Common myeloid progenitor, CD34-positive (primary cell): ENCODE results near the gene RNF144A.

Source experiments
- CTCF ChIA-PET: fragments of 350-600 bp; sonication (Branson Sonifier 250); formaldehyde crosslinking; loops from one replicate; lab custom pipeline; 2021; ENCODE audit warnings: antibody characterized with exemption; lab: Charles Lee
- POLR2A ChIA-PET: fragments of 350-600 bp; sonication (Branson Sonifier 250); formaldehyde crosslinking; loops from one replicate; lab custom pipeline; 2021; ENCODE audit warnings: antibody characterized with exemption; lab: Charles Lee
- DNase-seq, 3 donors: peaks; one replicate each; pipeline versions ENCODE4 v3.0.0 to v3.0.0-alpha.2; 2013
- H3K27ac ChIP-seq, 2 experiments: 1 replicate in 1 of 2; 2 replicates in 1 of 2; pipeline ENCODE4 v1.7.0; 2013; ENCODE audit warnings: inconsistent platforms in 2 of 2, low read length in 2 of 2, mild to moderate bottlenecking in 2 of 2, low read depth in 1 of 2, moderate library complexity in 1 of 2; ENCODE audit not compliant: severe bottlenecking in 2 of 2, insufficient read depth in 1 of 2, poor library complexity in 1 of 2
- H3K27me3 ChIP-seq, 5 experiments: replicated peaks in 2 of 5; 1 replicate in 3 of 5; 2 replicates in 2 of 5; pipeline versions ENCODE4 v1.6.1 to v1.7.0; 2013; ENCODE audit warnings: low read length in 4 of 5, mild to moderate bottlenecking in 2 of 5, moderate library complexity in 2 of 5, inconsistent platforms in 1 of 5; ENCODE audit not compliant: insufficient read depth in 5 of 5, control insufficient read depth in 4 of 5
- H3K36me3 ChIP-seq, 4 experiments: 1 replicate in 2 of 4; 2 replicates in 2 of 4; pipeline versions ENCODE4 v1.6.1 to v1.7.0; 2013; ENCODE audit warnings: low read length in 3 of 4, control low read depth in 1 of 4, mild to moderate bottlenecking in 1 of 4; ENCODE audit not compliant: control insufficient read depth in 4 of 4, insufficient read depth in 4 of 4
- H3K4me1 ChIP-seq, 4 experiments: 1 replicate in 3 of 4; 2 replicates in 1 of 4; pipeline versions ENCODE4 v1.6.1 to v1.7.1; 2013; ENCODE audit warnings: low read length in 3 of 4, mild to moderate bottlenecking in 3 of 4, control low read depth in 1 of 4, inconsistent platforms in 1 of 4, moderate library complexity in 1 of 4; ENCODE audit not compliant: control insufficient read depth in 4 of 4, insufficient read depth in 4 of 4; ENCODE audit errors: control extremely low read depth in 1 of 4
- H3K4me3 ChIP-seq, 7 experiments: 1 replicate in 4 of 7; 2 replicates in 3 of 7; pipeline versions ENCODE4 v1.5.1 to v1.7.0; 2013; ENCODE audit warnings: mild to moderate bottlenecking in 7 of 7, low read length in 6 of 7, moderate library complexity in 6 of 7, inconsistent platforms in 2 of 7, low read depth in 2 of 7, control low read depth in 1 of 7; ENCODE audit not compliant: insufficient read depth in 4 of 7, control insufficient read depth in 1 of 7; ENCODE audit errors: extremely low read depth in 1 of 7
- H3K9me3 ChIP-seq, 5 experiments: 1 replicate in 4 of 5; 2 replicates in 1 of 5; pipeline versions ENCODE4 v1.6.1 to v1.7.1; 2013; ENCODE audit warnings: low read length in 4 of 5, mild to moderate bottlenecking in 2 of 5, inconsistent platforms in 1 of 5, low read depth in 1 of 5, moderate library complexity in 1 of 5; ENCODE audit not compliant: control insufficient read depth in 4 of 5, insufficient read depth in 2 of 5; ENCODE audit errors: control extremely low read depth in 1 of 5
- WGBS: methylation state at CpG from one replicate; pipeline ENCODE4 v1.1.5; 2013; ENCODE audit not compliant: insufficient coverage; 5-methylcytosine and 5-hydroxymethylcytosine counted together

Gene RNF144A

DNA sequence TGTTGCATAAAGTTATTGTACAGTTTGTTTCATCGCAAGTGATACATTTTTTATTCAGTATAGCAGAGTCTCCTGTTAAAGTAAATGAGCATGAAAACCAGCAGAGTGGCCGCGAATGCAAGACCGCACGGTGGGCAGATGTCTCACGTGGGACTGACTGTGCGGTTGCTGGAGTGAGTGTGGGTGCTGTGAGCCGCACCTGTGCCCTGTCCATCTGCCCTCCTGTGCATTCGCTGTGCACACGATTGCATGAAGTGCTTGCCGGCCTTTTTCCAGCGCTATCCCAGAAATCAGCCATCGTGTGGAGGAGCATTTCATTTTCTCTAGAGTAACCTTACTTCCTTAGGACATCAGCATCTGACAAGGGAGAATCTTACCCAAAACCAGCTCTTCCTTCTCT lies 118.7 kb downstream of the RNF144A start:
- Histone ChIP-seq H3K4me1 (peaks cover 0 to 21% (median 5%) of the 10 kb centered on the region in 4 experiments), H3K4me3 (no peak overlapping the region), H3K9me3 (no peaks in the 10 kb centered on the region), H3K27me3 (no peaks in the 10 kb centered on the region), H3K36me3 (peaks cover 3 to 84% (median 32%) of the 10 kb centered on the region in 4 experiments), H3K27ac (no peak overlapping the region)
- no peak for DNase-seq
- ChIA-PET POLR2A (no interaction called here), CTCF (interaction anchor here (0.7 to 4.9 kb wide), 14 partner anchors 8 to 470 kb away, joined by 3 to 31 read pairs (median 4); no protein-coding TSS in a partner anchor)
- WGBS, result 95% methylated on average over 13 of the region's 13 CpGs

DNA sequence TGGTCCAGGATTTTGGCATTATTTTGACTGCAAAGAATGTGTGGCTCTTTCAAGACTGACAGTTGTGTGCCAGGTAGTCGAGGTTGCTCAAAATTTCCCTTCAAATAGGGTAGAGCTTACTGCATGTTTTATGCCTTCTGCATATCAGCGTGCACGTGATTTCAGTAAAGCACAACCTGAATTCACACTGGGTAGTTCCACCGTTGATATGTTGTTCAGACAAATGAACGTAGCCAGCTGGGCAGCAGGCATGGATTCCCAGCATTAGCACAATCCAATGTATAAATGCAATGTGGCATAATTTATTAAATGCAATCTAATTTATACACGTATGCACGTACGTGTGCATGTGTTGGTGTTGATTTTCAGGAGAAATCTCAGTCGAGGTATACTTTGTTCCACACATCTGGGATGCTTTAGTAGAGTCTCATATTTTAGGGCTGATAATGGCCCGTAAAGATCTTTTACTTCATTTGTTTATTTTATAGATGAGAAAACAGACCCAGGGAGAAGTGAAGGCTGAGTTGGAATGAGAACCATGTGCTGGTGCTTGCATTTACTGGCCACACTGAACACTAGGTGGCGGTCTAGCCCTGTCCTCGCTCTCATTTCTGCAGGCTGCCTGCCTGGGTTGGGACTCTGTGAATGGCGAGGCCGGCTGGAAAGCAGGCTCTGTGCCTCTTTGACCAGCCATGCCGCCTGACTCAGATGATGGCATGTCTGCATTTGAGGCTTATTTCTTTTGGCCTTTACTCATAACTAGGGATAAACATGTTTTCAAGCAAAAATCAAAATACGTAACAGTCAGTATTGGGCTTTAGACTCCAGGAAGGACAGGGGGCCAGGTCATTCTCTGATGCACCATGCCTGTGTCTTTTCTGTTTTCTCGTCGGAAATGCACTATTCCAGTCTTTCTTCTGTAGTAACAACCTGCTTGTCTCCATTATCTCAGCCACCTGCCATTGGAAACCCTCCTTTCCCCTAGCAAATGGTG lies 120.4 kb downstream of the RNF144A start:
- ChIA-PET POLR2A (no interaction called here), CTCF (interaction anchor here (1.0 to 1.7 kb wide), 5 partner anchors 10 to 143 kb away, joined by 3 to 4 read pairs (median 3); no protein-coding TSS in a partner anchor)
- Histone ChIP-seq H3K27ac (no peak overlapping the region), H3K4me3 (no peak overlapping the region), H3K27me3 (no peaks in the 10 kb centered on the region), H3K36me3 (peaks cover 5 to 84% (median 34%) of the 10 kb centered on the region in 4 experiments), H3K4me1 (peaks cover 0 to 6% (median 0%) of the 10 kb centered on the region in 4 experiments), H3K9me3 (no peaks in the 10 kb centered on the region)
- 68% methylated on average over 12 of the region's 18 CpGs for WGBS
- DNase-seq, result peak; percentile 47 to 76 (median 70)

DNA sequence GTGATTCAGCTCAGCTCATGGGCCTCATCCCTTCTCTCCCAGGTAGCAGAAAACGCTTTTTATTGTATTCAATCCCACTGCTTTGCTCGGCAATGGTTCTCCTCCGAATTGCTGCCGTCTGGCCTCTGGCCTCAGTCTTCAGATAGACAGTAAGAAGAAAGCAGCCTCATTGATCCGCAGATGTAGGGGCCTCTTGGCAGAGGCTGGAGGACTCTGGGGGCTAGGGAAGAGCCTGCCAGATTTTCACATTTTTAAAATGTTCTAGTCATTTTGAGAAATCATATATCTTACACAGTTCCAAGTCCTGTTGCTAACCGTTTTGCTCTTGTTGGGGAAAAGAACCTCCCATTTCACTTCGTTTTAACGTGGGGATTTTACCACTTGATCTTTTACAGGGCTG lies 123.3 kb downstream of the RNF144A start:
- Histone ChIP-seq H3K9me3 (no peaks in the 10 kb centered on the region), H3K27ac (no peak overlapping the region), H3K27me3 (no peaks in the 10 kb centered on the region), H3K36me3 (peaks cover 4 to 70% (median 26%) of the 10 kb centered on the region in 4 experiments), H3K4me3 (no peak overlapping the region), H3K4me1 (peaks cover 0 to 16% (median 3%) of the 10 kb centered on the region in 4 experiments)
- ChIA-PET POLR2A (no interaction called here), CTCF (interaction anchor here (1.9 kb wide), 2 partner anchors 10 to 145 kb away, joined by 4 to 7 read pairs; no protein-coding TSS in a partner anchor)
- WGBS, result 96% methylated on average over 5 of the region's 8 CpGs
- no peak for DNase-seq

DNA sequence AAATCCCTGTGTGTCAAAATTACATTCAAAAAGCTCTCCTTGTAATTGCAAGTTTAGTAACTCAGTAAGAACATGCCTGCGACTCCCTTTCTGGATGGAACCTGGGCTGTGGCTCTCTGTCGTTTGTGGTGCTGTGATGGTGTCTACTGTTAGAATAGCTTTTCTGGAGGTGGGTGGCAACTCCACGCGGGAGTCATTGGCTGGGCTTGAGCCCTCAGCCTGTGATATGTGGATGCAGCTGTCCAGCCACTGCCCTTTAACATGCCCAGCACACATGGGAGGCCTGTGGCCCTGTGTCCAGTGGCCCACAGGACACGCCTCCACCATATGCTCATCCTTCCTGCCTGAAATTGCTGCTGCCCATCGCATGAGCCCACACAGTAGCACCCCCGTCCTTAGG lies 124.2 kb downstream of the RNF144A start:
- DNase-seq, result no peak
- 100% methylated on average over 4 of the region's 7 CpGs for WGBS
- Histone ChIP-seq H3K4me3 (no peak overlapping the region), H3K9me3 (no peaks in the 10 kb centered on the region), H3K4me1 (peaks cover 0 to 25% (median 11%) of the 10 kb centered on the region in 4 experiments), H3K27ac (no peak overlapping the region), H3K27me3 (no peaks in the 10 kb centered on the region), H3K36me3 (peaks cover 3 to 70% (median 23%) of the 10 kb centered on the region in 4 experiments)
- ChIA-PET POLR2A (no interaction called here), CTCF (interaction anchor here (1.0 to 1.9 kb wide), 3 partner anchors 13 to 146 kb away, joined by 3 to 6 read pairs (median 4); no protein-coding TSS in a partner anchor)

DNA sequence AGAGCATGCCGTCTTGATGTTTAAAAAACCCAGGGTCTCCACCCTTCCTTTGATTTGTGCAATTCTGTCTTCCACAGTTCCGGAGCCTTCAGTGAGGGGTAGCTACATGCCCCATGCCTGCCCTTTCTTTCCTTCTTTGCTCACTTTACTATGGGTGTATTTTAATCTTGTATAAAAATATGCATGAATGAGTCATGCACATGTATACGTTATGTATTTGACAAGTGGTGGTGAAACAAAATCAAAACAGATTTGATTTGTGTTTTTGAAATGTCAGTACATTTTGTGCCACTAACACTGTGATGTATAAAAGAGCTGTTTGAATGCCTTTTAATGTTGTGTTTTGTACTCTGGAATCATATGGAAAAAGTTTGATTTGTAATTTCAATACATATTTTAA lies 126.5 kb downstream of the RNF144A start:
- ChIA-PET CTCF (interaction anchor here (0.9 to 3.4 kb wide), 21 partner anchors 9 to 164 kb away, joined by 3 to 31 read pairs (median 4); partner anchors contain the start of gene RNF144A), POLR2A (no interaction called here)
- Histone ChIP-seq H3K9me3 (peaks cover 0 to 2% (median 0%) of the 10 kb centered on the region in 5 experiments), H3K36me3 (peaks cover 3 to 70% (median 20%) of the 10 kb centered on the region in 4 experiments), H3K4me3 (no peak overlapping the region), H3K27me3 (no peaks in the 10 kb centered on the region), H3K27ac (no peak overlapping the region), H3K4me1 (peaks cover 3 to 43% (median 29%) of the 10 kb centered on the region in 4 experiments)
- DNase-seq, result no peak
- 93% methylated on average over 3 of the region's 3 CpGs for WGBS

DNA sequence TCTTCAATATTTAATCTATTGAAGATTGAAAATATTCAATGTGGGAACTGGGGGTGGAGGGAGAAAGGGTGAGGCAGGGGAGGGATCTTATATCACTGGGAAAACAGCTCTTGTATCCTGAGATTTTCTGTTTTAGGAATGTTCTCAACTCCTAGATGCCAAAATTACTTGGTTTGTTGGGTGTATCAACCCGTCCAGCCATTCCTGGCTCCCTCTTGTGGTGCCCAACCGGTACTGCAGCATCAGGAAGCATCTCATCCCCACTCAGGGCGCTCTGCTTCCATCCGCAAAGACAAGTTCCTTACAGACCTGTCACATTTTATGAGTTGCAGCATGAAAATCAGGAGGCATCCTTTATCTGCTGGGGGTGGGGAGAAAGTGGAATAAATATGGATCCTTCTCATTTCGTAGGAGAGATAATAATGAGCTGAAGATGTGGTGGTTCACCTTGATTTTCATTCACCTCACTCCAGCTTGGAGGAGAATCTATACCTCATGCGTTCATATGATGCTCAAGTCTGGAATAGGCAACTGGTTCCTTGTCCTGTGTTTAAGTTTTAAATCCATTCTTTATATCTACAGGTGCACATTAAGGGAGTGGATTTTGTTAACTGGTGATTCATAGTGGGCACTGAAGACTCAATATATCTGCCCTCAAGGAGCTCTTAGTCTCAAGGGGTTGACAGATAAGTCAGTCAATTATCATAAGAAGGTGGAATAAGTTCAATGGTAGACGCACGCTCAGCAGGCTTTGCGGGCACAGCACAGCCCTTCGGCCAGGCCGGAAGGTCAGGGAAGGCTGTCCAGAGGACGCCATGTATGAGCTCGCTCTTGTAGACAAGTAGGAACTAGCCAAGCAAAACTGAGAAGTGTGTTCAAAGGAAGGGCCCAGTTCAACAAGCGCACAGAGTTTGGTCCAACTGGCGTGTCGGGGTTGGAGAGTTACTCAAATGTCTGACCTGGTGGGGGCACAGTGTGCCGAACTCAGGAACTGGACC lies 127.3 kb downstream of the RNF144A start:
- 76% methylated on average over 14 of the region's 17 CpGs for WGBS
- H3K27ac ChIP-seq, result no peak overlapping the region
- POLR2A ChIA-PET, result no interaction called here

More for the DNA sequence above, 127.3 kb downstream of the RNF144A start:
- DNase-seq, result peak; percentile 43 to 71 (median 58)
- Histone ChIP-seq H3K9me3 (peaks cover 0 to 7% (median 0%) of the 10 kb centered on the region in 5 experiments), H3K4me3 (no peak overlapping the region), H3K27me3 (no peaks in the 10 kb centered on the region), H3K36me3 (peaks cover 3 to 70% (median 18%) of the 10 kb centered on the region in 4 experiments), H3K4me1 (peaks cover 3 to 47% (median 29%) of the 10 kb centered on the region in 4 experiments)
- CTCF ChIA-PET, result interaction anchor here (0.8 to 3.4 kb wide), 24 partner anchors 10 to 173 kb away, joined by 3 to 31 read pairs (median 4); partner anchors contain the start of gene RNF144A
